ENCODE data around the gene ACACA. TPM values are rescaled to one million over a fixed set of nuclear protein-coding genes. Genes with fewer than 3 reads are reported as not detected.
"Not testable (repeated sequence)": the region's sequence is repeated elsewhere in the genome, so short reads cannot be mapped to it uniquely, and the experiment has no call there.

The ACACA gene
- total RNA-seq, 1 experiment from 2014 or later = 33.0 TPM

- TF ChIP-seq EZH2 (IDR thresholded peaks at IDR 0.05; ENCODE audit: low read length, unreplicated experiment) (no peak), EZH2phosphoT487 (IDR thresholded peaks at IDR 0.05; ENCODE audit: borderline replicate concordance, low read length) (no peak)
- TF ChIP-seq, protein P1, sequence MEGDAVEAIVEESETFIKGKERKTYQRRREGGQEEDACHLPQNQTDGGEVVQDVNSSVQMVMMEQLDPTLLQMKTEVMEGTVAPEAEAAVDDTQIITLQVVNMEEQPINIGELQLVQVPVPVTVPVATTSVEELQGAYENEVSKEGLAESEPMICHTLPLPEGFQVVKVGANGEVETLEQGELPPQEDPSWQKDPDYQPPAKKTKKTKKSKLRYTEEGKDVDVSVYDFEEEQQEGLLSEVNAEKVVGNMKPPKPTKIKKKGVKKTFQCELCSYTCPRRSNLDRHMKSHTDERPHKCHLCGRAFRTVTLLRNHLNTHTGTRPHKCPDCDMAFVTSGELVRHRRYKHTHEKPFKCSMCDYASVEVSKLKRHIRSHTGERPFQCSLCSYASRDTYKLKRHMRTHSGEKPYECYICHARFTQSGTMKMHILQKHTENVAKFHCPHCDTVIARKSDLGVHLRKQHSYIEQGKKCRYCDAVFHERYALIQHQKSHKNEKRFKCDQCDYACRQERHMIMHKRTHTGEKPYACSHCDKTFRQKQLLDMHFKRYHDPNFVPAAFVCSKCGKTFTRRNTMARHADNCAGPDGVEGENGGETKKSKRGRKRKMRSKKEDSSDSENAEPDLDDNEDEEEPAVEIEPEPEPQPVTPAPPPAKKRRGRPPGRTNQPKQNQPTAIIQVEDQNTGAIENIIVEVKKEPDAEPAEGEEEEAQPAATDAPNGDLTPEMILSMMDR (conservative IDR thresholded peaks at IDR 0.05; ENCODE audit: low read depth, low read length) = no peak
- peak; percentile 51 for ATAC-seq
- H3K27ac ChIP-seq (ENCODE audit: low read length) = peak overlapping the region; percentile 37; the same call in 1 of the 2 replicates
- no peaks in the 10 kb centered on the region for H3K27me3 ChIP-seq (ENCODE audit: low read length)
- no peaks in the 10 kb centered on the region for H3K9me2 ChIP-seq (replicated peaks; ENCODE audit: low read length)
- DNase-seq = no peak
- intact Hi-C loops (cut with micrococcal nuclease) = loop anchor here (10.0 kb wide), 1 partner anchor 79 kb away; the partner anchor contains the start of gene DUSP14
- ChIA-PET POLR2A (ENCODE audit: unreplicated experiment) (no interaction called here), CTCF (no interaction called here)
- no peaks in the 10 kb centered on the region for H3F3A ChIP-seq (ENCODE audit: low read length, unreplicated experiment)
- peak overlapping the region; percentile 99 for H3K4me3 ChIP-seq (ENCODE audit: low read length)
- H3K4me1 ChIP-seq (ENCODE audit: insufficient read depth, low read length) = peaks cover 12% of the 10 kb centered on the region
- peak overlapping the region; percentile 77 for H2AFZ ChIP-seq (ENCODE audit: low read length)
- BruUV-seq (replicated peaks) = TSS peak; percentile 72
- no peaks in the 10 kb centered on the region for H3K36me3 ChIP-seq (ENCODE audit: low read depth, low read length)
- H4K20me1 ChIP-seq (ENCODE audit: low read length) = no peaks in the 10 kb centered on the region
- peak overlapping the region; percentile 89 for H3K9ac ChIP-seq (ENCODE audit: low read length)
- peak overlapping the region; percentile 93 for H3K4me2 ChIP-seq (ENCODE audit: low read length)
- H3K79me2 ChIP-seq (ENCODE audit: low read length) = peaks cover 58% of the 10 kb centered on the region
- no peaks in the 10 kb centered on the region for H3K9me3 ChIP-seq (ENCODE audit: low read length)
Observed at GRCh38 chr17:37405955-37406634, 541 bp downstream of the ACACA start.

- Histone ChIP-seq H3K4me2 (ENCODE audit: low read length) (peak overlapping the region; percentile 93), H3K4me3 (ENCODE audit: low read length) (peak overlapping the region; percentile 99), H3K79me2 (ENCODE audit: low read length) (peaks cover 58% of the 10 kb centered on the region), H3K9ac (ENCODE audit: low read length) (peak overlapping the region; percentile 89), H3K4me1 (ENCODE audit: insufficient read depth, low read length) (peaks cover 12% of the 10 kb centered on the region)
- DNase-seq; POLR2A ChIA-PET (ENCODE audit: unreplicated experiment); H3K9me3 ChIP-seq (ENCODE audit: low read length); H2AFZ ChIP-seq (ENCODE audit: low read length); H3F3A ChIP-seq (ENCODE audit: low read length, unreplicated experiment); H3K27ac ChIP-seq (ENCODE audit: low read length); H3K36me3 ChIP-seq (ENCODE audit: low read depth, low read length); BruUV-seq (replicated peaks); H3K9me2 ChIP-seq (replicated peaks; ENCODE audit: low read length); H3K27me3 ChIP-seq (ENCODE audit: low read length); ATAC-seq; H4K20me1 ChIP-seq (ENCODE audit: low read length): not testable (repeated sequence)
- CTCF ChIA-PET = interaction anchor here (0.7 kb wide), 1 partner anchor 32 kb away, joined by 3 read pairs; no protein-coding TSS in a partner anchor
- intact Hi-C loops (cut with micrococcal nuclease) = loop anchor here (10.0 kb wide), 1 partner anchor 79 kb away; the partner anchor contains the start of gene DUSP14
Observed at GRCh38 chr17:37405522-37405921, 1.1 kb downstream of the ACACA start.

DNA sequence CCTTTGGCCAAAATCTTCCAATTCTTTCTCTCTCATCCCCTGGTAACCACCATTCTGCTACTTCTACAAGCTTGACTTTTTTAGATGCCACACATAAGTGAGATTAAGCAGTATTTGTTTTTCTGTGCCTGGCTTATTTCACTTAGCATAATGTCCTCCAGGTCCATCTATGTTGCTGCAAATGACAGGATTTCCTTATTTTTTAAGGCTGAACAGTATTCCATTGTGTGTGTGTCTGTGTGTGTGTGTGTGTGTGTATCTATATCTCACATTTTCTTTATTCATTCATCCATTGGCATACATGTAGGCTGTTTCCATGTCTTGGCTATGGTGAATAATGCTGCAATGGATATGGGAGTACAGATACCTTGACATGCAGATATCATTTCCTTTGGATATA lies 6.1 kb downstream of the ACACA start:
- no TSS peak for BruUV-seq (replicated peaks)
- ChIA-PET POLR2A (ENCODE audit: unreplicated experiment) (no interaction called here), CTCF (no interaction called here)
- no peak overlapping the region for H2AFZ ChIP-seq (ENCODE audit: low read length)
- TF ChIP-seq, protein P1 (conservative IDR thresholded peaks at IDR 0.05; ENCODE audit: low read depth, low read length) = no peak
- TF ChIP-seq EZH2phosphoT487 (IDR thresholded peaks at IDR 0.05; ENCODE audit: borderline replicate concordance, low read length) (no peak), EZH2 (IDR thresholded peaks at IDR 0.05; ENCODE audit: low read length, unreplicated experiment) (no peak)
- H3K27me3 ChIP-seq (ENCODE audit: low read length) = no peaks in the 10 kb centered on the region
- H3K9me3 ChIP-seq (ENCODE audit: low read length) = no peaks in the 10 kb centered on the region
- H3K4me1 ChIP-seq (ENCODE audit: insufficient read depth, low read length) = peaks cover 16% of the 10 kb centered on the region
- no peaks in the 10 kb centered on the region for H4K20me1 ChIP-seq (ENCODE audit: low read length)
- H3K36me3 ChIP-seq (ENCODE audit: low read depth, low read length) = no peaks in the 10 kb centered on the region; the same call in 1 of the 2 replicates
- no peak overlapping the region for H3K9ac ChIP-seq (ENCODE audit: low read length)
- no peaks in the 10 kb centered on the region for H3K9me2 ChIP-seq (replicated peaks; ENCODE audit: low read length)
- H3F3A ChIP-seq (ENCODE audit: low read length, unreplicated experiment) = no peaks in the 10 kb centered on the region
- DNase-seq = no peak
- no peak for ATAC-seq
- no peak overlapping the region for H3K4me2 ChIP-seq (ENCODE audit: low read length)
- intact Hi-C loops (cut with micrococcal nuclease) = loop anchor here (10.0 kb wide), 1 partner anchor 84 kb away; the partner anchor contains the start of gene DUSP14
- no peak overlapping the region for H3K4me3 ChIP-seq (ENCODE audit: low read length)
- H3K79me2 ChIP-seq (ENCODE audit: low read length) = peaks cover 25% of the 10 kb centered on the region
- no peak overlapping the region for H3K27ac ChIP-seq (ENCODE audit: low read length)
